ENCODE measurements around the gene TTC16.
A peak's percentile ranks its signal among the peaks of the same experiment; 100 is the strongest.

DNA sequence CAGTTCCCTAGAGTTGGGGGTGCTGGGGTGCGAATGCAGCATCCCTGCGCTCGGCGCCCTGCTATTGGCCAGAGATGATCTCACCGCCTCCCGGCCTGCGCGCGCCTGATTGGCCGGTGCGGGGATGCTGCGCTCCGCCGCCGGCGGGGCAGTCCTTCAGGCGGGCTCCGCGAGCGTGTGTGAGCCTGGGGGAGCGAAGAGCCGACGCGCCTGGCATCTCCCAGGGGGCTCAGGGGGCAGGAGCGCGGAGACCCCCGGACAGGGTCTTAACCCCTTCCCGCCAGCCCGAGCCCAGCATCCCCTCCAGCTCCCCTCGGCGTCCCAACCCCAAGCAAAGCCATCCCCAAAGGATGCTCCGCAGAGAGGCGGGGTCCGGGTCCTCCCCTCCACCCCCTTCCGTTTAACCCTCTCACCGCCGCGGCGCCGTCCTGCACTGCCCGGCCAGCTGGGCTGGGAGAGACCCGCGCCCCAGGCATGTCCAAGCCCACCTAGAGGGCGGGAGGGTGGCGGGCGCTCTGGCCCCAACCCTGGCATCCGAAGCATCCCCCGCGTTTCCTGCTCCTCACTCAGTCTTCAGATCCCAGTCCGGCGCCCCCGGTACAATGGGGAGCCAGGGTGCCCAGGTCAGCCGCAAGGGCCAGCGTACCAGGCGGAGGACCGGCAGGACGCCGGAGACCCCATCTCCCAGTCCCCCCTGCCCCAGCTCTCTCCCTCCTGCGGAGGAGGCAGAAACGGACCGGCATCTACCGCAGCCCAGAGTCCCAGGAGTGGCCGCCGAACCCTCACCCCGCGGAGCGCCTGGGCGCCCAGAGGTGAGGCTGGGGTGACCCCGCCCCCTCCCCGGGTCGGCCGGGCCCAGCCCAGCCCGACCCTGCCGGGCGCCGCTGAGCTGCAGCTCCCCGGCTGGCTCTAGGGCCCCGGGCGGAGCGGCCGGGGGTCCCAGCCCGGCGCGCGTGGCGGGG lies 38.5 kb downstream of the TTC16 start:
- TF ChIP-seq TAF1 (IDR thresholded peaks at IDR 0.05; ENCODE audit: low read depth, low read length), result no peak
- TF ChIP-seq RXRA (IDR thresholded peaks at IDR 0.05; ENCODE audit: insufficient read depth, low read depth, low read length), result no peak
- TF ChIP-seq CHD1 (IDR thresholded peaks at IDR 0.05; ENCODE audit: low read depth, low read length), result no peak
- TF ChIP-seq RBBP5 (IDR thresholded peaks at IDR 0.05; ENCODE audit: borderline replicate concordance, low read depth, low read length), result peak; percentile 47; the same call in 1 of the 2 replicates
- TF ChIP-seq, protein P1, sequence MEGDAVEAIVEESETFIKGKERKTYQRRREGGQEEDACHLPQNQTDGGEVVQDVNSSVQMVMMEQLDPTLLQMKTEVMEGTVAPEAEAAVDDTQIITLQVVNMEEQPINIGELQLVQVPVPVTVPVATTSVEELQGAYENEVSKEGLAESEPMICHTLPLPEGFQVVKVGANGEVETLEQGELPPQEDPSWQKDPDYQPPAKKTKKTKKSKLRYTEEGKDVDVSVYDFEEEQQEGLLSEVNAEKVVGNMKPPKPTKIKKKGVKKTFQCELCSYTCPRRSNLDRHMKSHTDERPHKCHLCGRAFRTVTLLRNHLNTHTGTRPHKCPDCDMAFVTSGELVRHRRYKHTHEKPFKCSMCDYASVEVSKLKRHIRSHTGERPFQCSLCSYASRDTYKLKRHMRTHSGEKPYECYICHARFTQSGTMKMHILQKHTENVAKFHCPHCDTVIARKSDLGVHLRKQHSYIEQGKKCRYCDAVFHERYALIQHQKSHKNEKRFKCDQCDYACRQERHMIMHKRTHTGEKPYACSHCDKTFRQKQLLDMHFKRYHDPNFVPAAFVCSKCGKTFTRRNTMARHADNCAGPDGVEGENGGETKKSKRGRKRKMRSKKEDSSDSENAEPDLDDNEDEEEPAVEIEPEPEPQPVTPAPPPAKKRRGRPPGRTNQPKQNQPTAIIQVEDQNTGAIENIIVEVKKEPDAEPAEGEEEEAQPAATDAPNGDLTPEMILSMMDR (IDR thresholded peaks at IDR 0.05; ENCODE audit: control extremely low read depth in 1 of 3, insufficient read depth in 1 of 3, low read depth in 1 of 3, low read length in 3 of 3), result no peak
- TF ChIP-seq KDM5A (IDR thresholded peaks at IDR 0.05; ENCODE audit: low read length), result no peak
- TF ChIP-seq SP4 (IDR thresholded peaks at IDR 0.05; ENCODE audit: low read length), result 0 out of 2 replicates have a peak, but pooled peaks have one; percentile 30
- TF ChIP-seq GTF2F1 (IDR thresholded peaks at IDR 0.05; ENCODE audit: borderline replicate concordance, low read depth, low read length), result no peak
- peak; percentile 77 for TF ChIP-seq JUN (IDR thresholded peaks at IDR 0.05; ENCODE audit: low read depth, low read length)
- no peak for TF ChIP-seq BCL11A (IDR thresholded peaks at IDR 0.05; ENCODE audit: low read depth in 2 of 2, low read length in 2 of 2)
- TF ChIP-seq SIN3A (conservative IDR thresholded peaks at IDR 0.05 in 1 of 2, IDR thresholded peaks at IDR 0.05 in 1 of 2; ENCODE audit: low read depth in 1 of 2, low read length in 2 of 2), result peak in 1 of 2 experiments; percentile 74; a peak in 2 of 4 replicates
- no peak for TF ChIP-seq RAD21 (IDR thresholded peaks at IDR 0.05 in 1 of 2, conservative IDR thresholded peaks at IDR 0.05 in 1 of 2; ENCODE audit: low read depth in 2 of 2, low read length in 2 of 2)
- TF ChIP-seq EZH2 (IDR thresholded peaks at IDR 0.05; ENCODE audit: low read depth, low read length, severe bottlenecking), result no peak
